Stimulated activated CD4-positive, alpha-beta T cell treated with anti-CD3 and anti-CD28 coated beads, Interleukin-2, amount 100 ng/mL, for 48 hours (primary cell): ENCODE data around the gene ACP3.
"Not testable (repeated sequence)": the region's sequence is repeated elsewhere in the genome, so short reads cannot be mapped to it uniquely, and the experiment has no call there.

Experiments
- DNase-seq, 2 donors: peaks; one replicate each; pipeline ENCODE4 v3.0.0-alpha.2; 2020

Gene ACP3

DNA sequence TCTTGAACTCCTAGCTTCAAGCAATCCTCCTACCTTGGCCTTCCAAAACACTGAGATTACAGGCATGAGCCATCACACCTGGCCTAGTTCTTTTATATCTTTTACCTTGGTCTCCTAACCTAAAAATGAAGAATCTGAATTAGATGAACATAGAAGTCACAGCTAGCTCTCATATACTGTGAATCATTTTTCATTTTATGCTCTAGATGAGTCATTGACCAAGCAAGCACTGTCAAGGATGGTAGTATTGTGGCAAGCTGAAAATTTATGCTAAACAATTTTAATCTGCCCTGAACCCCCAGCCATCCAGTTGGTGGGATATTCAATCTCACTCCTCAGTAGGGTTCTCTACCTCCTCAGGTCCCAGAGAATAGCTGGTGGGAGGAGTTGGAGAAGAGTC, 51.8 kb downstream of the ACP3 start:
- DNase-seq = no peak

DNA sequence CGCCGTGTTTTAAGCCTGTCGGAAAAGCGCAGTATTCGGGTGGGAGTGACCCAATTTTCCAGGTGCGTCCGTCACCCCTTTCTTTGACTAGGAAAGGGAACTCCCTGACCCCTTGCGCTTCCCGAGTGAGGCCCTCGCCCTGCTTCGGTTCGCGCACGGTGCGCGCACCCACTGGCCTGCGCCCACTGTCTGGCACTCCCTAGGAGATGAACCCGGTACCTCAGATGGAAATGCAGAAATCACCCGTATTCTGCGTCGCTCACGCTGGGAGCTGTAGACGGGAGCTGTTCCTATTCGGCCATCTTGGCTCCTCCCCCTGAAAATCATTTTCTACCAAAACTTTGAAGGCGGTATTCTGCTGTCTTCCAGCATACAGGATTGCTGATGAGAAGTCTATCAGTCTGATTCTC, 59.7 kb downstream of the ACP3 start:
- not testable (repeated sequence) for DNase-seq

DNA sequence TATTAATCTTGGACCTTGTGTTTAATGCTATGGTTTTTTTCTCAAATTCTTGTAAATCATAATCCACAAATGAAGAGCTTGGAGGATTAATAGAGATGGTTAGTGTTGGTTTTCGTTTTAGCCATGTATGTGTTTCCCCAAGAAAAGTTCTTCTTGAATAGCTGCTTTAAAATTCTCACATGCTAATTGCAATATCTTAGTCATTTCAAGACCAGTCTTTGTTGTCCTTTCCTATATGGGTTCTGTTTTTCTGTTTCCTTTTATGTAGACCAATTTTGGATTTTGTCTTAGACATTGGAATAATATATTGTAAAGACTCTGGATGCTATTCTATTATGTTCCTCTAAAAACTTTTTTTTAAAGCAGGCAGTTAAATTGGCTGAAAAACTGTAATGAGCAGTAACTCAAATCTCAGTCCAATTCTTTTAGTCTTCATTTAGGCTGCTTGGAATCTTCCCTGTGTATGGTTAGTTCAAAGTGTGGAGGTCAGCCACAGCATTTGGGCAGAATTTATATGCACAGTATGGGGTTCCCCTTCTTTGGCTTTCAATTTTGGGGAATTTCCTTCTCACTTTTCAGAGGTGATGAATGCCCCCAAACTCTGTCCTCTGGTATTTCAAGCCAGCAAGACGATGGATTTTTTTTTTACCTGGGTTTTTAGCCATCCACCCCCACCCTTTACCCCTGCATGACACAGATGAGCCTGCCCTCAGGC, 61.0 kb downstream of the ACP3 start:
- DNase-seq = no peak

DNA sequence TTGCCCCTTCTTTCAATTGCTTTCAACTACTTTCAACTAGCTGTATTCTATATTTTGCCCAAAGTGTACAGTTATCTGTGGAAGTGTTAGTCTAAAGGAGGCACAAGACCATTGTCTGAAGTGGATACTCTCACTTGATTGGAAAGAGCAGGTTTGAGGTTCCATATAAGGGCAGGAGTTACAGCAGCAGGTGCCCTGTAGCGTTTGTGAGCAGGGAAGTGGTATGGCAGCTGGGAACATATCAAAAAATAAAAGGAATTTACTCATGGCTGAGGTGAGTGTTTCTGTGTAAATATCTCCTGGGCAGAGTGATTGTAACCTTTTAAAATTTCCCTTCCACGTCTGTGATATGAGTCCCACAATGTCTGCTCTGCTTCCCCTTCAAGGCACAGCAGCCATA, 61.6 kb downstream of the ACP3 start:
- DNase-seq = no peak

DNA sequence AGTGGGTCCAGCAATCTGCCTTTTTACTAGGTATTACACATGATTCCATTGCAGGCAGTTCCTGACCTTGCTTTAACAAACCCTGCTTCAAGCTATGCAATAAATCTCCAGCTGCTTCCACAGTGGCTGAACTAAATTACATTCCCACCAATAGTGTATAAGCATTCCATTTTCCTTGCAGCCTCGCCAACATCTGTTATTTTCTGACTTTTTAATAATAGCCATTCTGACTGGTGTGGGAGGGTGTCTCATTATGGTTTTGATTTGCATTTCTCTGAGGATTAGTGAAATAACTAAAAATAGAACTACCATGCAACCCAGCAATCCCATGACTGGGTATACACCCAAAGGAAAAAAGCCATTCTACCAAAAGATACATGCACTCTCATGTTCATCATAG, 63.7 kb downstream of the ACP3 start:
- DNase-seq = no peak

DNA sequence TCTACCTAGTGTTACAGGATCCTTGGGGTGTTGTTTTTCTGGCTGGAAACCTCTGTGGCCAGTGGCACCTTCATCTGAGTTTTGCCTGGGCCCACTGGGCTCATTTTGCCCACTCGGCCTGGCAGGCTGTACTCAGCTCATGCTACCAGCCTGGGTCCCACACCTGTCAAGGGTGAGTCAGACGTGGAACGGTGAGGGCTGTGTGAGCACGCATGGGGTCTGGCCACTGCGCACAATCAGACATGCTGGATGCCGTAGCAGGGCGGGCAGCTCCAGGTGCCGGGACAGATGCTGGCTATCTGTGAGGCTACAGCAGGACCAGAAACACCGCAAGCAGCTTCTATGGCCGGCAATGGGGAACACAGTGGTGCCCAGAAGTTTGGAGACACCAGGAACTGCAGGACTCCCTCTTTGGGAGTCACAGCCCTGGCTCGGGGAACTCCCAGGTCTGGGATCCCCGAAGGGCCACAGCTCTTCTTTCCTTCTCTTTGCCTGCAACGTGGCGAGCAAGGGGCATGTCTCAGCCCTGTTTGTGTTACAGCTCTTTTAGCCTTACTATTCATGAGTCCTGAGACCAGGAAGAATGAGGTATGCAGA, 64.2 kb downstream of the ACP3 start:
- no peak for DNase-seq

DNA sequence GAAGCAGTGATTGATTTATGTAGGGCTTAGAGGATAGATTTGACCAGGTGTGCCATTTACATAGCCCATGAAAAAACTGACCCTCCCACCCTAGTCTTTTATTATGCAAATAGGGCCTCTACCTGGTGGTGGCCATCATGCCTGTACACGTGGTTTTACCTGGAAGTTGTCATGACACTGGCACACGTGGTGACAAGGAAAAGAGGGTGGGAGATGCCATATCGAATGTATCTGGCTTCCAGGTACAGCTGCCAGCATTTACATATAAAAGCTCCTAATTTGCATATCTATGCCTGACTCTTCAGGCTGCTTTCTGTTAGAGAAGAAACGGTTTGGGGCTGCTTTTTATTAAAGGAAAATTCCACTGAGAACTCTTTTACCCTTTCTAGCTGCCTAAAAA, 65.1 kb downstream of the ACP3 start:
- no peak for DNase-seq

DNA sequence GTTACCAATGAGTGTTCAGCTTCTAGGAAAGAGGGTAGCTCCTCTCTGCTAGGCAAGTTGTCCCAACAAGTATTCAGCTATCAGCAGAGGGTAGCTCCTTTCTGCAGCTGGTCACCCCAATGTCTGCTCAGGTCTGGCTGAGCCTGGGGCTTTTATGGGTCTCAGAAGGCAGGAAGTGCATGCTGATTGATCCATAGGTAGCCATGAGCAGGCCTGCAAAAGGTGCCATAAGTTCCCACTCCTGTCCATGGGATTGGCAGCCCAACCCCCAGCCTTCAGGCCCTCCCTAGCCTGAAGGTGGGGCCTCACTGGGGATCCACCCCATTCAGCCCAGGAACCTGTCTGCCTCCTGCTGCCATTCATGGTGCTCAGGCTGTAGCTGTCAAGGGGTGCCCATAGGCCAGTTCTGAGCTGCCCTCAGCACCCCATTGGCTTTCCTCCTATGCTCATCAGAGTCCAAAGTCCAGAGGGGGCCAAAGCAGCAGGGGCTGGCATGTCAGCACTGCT, 65.5 kb downstream of the ACP3 start:
- no peak for DNase-seq

DNA sequence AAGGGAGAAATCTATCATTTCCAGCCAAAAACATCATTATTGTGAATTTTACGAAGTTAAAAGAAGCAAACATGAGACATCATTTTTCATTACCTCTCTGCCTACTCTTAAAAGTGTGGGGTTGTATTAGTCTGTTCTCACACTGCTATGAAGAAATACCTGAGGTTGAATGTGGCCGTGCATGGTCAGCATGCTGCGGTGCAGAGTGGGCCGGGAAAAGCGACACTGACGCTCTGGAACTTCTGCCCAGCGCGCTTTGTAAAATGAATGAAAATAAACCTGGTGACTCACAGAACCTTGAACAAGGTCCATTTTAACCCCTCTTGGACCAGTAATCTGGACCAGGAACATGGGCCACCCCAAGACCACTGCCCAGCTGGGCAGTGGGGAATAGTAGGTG, 69.1 kb downstream of the ACP3 start:
- no peak for DNase-seq

DNA sequence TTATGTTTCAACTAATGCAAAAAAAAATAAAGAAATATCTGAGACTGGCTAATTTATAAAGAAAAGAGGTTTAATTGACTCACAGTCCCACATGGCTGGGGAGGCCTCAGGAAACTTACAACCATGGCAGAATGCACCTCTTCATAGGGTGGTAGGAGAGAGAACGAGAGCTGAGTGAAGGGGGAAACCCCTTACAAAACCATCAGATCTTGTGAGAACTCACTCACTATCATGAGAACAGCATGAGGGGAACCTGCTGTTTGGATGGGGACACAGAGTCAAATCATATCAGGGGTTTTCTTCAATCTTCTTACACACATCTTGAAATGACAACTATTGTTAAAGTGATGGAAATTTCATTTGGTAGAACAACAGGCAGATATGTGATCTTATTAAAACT, 75.5 kb downstream of the ACP3 start:
- DNase-seq = not testable (repeated sequence)

DNA sequence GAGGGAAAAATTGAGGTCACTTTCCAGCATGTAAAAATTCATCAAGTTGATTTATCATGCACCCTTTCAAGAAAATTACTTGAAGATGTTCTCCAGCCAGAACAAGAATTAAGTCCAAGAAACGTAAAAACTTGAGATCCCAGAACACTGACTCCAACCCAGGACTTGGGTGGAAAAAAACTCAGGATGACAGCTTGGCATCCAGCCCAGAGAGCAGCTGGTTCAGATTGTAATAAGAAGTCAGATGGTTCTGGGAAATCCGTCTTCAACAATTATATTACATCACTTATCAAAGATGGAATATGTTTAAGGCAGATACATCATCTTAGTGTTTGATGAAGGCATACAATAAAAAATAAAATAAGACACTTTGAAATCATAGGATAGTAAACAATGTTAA, 77.1 kb downstream of the ACP3 start:
- DNase-seq = no peak

DNA sequence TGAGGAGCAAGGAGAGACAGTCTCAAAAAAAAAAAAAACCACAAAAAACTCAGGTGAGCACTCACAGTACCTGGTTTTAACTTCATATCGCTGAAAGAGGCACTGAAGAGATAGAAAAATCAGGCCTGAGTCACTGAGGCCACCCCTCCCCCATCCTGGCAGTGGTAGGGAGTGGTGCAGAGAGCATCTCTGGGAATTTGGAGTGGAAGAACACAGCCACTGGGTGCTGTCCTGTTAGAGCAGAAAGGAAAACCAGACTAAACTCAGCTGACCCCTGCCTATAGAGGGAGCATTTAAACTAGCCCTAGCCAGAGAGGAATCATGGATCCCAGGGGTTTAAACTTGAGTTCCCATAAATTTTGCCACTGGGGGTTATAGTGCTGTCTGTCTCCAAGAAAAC, 77.9 kb downstream of the ACP3 start:
- DNase-seq = no peak

DNA sequence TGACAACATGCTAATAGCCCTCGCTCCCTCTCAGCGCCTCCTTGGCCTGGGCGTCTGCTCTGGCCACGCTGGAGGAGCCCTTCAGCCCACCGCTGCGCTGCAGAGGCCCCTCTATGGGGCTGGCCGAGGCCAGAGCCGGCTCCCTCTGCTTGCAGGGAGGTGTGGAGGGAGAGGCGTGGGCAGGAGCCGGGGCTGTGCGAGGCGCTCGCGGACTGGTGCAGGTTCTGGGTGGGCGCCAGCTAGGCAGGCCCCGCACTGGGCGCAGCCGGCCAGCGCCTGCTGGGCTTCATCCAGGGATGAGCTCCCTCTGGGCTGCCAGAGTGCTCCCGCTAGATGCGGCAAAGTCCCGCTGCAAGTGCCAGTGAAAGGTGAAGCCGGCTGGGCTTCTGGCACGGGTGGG, 79.0 kb downstream of the ACP3 start:
- no peak for DNase-seq

DNA sequence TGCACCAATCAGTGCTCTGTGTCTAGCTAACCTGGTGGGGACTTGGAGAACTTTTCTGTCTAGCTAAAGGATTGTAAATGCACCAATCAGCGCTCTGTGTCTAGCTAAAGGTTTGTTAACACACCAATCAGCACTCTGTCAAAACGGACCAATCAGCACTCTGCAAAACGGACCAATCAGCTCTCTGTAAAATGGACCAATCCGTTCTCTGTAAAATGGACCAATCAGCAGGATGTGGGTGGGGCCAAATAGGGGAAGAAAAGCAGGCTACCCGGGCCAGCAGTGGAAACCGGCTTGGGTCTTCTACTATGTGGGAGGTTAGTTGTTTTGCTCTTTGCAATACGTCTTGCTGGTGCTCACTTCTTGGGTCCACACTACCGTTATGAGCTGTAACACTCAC, 79.6 kb downstream of the ACP3 start:
- not testable (repeated sequence) for DNase-seq

DNA sequence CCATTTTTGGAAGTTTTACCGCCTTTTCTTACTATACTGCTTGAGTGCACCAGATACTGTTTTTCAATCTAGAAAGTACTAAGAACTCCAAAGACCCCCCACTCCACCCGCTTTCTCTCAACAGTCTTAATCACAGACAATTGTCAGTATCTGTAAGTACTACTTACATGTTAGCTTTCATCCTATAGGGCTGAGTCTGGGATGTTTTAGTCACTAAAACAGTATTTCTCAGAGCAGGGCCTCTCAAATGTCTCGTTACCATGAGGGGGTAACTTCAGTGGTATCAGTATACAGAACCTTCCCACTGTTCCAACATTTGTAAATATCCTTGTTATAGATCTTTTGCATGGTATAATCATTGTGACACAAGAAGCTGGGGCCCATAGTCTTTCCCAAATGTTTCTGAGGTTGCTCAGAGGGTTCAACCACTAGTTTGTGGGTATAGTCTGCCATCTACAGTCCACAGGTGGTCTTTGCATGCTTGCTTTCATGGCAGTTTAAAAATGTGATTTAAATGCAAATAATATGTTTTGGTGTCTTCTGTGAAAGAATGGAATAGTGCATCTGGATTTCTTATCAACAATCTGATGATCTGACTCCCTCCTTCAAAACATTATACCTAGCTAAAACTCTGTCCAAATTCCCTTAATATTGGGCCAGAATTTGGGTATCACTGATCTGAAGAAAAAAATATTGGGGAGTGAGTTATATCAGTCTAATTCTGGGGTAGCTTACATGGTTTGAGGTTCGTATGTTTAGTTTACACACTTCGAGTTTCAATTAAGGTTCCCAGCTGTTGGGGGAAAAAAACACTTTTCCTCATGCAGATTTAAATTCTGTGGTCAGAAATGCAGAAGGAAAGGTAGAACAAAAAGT, 82.1 kb downstream of the ACP3 start:
- DNase-seq = peak in 1 of 2 donors; percentile 15

DNA sequence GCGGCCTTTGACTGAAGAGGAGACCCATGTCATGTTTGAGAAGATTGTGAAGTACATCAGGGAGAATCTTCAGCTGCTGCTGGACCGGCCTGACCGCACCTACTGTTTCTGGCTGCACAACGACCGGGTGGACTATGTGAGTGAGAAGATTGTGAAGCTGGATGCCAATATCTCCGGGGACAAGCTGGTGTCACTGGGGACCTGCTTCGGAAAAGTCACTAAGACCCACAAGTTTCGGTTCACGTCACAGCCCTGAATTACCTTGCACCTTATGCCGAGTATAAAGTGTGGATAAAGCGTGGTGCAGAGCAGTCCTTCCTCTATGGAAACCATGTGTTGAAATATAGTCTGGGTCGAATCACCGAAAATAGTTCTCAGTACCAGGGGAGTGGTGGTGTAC, 84.0 kb downstream of the ACP3 start:
- DNase-seq = no peak

DNA sequence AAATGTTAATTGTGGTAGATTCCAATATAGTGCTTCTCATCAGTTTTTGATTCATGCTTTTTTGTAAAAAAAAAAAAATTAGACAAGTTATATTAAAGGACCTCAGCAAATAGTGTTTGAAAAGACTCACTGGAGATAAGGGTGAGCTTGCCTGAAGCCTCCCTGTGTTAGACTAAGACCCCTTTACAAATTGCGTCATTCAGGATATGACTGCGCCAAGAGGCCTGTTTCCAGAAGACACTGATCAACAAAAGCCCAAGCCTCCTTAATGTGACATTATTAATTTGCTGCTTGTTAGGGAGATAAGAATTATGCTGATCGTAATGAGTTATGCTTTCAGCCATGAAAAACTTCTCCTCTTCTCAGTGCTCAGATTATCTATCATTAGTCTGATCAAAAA, 87.1 kb downstream of the ACP3 start:
- DNase-seq = no peak

DNA sequence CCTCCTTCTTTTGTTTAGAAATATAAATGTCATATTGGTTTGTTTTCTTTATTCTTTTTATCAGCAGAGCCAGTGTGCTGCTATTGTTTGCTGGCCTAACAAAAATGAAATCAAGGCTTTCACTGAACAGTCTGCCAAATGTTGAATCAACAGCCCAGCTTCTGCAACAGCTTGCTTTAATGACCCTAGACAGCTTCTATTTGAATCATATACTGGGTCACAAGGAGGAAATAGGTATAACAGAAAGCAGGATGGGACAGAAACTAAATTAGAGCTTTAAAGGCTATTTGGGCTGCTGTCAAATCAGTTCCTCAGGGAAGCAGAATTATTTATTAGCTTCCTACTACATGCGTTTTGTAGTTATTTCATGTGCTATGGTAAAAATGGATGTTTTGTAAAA, 88.0 kb downstream of the ACP3 start:
- no peak for DNase-seq

DNA sequence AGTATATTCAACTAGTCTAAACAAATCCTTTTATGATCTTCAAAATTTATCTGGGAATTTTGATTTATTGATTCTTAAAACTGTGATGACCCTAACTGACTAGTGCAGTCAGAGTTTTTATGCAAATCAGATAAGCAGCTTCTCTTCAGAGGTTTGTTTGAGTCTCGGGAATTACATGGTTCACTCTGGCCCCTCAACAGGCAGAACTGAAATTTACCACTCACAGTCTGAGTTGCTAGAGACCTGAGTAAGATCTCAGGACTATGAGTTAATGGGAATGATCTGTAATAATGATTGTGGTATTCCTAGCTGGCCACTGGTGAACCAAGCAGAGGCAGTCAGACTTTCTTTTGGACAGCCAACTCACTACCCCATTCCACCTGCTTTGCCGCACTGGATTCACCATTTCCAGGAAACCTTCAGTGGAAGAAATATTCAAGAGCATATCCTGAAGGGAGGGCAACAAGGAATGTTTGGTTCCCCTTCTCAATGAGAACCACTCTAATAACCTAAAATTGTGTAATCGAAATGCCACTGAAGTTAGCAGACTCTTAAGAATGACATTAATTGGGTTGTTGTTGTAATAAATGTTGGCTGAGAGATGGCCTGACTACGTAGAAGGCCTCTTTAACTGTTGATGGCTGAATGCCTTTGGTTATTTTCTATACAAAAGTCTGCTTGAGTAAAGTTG, 88.5 kb downstream of the ACP3 start:
- DNase-seq = no peak

DNA sequence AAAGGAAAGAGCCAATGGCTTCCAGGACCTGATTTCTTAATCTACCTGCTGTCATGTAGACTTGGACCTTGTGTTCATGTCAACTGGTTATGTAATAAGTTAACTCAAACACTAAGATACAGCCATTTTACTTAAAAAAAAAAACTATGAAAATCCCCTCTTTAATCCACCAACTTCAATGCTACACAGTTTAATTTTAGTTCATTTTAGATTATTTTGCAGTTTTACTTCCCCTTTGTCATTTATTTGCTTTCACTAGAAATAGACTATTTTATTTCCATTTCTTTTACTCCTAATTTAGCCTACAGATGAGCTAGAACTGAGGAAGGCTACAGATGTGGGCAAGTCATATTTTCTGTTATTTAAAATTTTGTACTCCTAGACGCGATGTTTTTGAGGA, 89.4 kb downstream of the ACP3 start:
- no peak for DNase-seq

DNA sequence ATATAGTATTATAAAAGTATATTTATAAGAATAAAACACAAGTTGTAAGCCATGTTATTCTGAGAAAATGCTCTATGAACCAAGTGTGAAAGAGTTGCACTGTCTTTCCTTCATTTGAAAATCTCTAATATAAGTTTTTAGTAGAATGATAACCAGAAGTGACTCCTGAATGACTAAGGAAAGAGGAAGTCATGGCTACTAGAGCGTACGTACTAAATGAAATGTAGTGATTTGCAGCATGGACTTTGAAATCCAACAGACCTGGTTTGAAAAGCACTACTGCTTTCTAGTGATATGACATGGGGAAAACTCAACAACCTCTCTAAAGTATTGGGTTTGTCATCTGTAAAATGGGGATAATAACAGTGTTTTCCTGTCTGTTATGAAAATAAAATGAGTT, 89.8 kb downstream of the ACP3 start:
- no peak for DNase-seq
